GM12872 (cell line): ENCODE measurements around the gene ATP11B.

ENCODE experiments used
- CTCF ChIP-seq: IDR thresholded peaks from 3 replicates; pipeline ENCODE4 v1.5.1; 2011; ENCODE audit warnings: low read depth, mild to moderate bottlenecking, low read length, moderate library complexity; ENCODE audit not compliant: insufficient read depth

The ATP11B gene

DNA sequence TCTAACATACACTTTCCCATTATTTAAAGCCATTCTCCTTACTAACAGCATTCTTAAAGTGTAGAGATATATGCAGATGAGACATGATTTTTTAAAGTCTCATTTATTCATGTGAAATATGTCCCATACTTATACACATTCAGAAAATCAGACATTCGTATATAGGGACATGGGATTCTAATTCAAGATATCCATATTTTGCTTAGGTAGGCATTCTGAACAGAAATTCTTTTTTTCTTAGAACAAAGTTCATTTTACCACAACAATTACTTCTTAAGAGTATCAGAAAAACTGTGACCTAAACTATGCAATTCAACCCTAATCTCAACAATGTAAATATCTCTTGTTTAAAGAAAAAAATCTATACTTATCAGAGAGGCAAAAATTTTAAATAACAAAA, 170.9 kb downstream of the ATP11B start:
- TF ChIP-seq CTCF = no peak

- no peak for TF ChIP-seq CTCF
These were observed 172.6 kb downstream of the ATP11B start for GRCh38 chr3:182965861-182966366.

DNA sequence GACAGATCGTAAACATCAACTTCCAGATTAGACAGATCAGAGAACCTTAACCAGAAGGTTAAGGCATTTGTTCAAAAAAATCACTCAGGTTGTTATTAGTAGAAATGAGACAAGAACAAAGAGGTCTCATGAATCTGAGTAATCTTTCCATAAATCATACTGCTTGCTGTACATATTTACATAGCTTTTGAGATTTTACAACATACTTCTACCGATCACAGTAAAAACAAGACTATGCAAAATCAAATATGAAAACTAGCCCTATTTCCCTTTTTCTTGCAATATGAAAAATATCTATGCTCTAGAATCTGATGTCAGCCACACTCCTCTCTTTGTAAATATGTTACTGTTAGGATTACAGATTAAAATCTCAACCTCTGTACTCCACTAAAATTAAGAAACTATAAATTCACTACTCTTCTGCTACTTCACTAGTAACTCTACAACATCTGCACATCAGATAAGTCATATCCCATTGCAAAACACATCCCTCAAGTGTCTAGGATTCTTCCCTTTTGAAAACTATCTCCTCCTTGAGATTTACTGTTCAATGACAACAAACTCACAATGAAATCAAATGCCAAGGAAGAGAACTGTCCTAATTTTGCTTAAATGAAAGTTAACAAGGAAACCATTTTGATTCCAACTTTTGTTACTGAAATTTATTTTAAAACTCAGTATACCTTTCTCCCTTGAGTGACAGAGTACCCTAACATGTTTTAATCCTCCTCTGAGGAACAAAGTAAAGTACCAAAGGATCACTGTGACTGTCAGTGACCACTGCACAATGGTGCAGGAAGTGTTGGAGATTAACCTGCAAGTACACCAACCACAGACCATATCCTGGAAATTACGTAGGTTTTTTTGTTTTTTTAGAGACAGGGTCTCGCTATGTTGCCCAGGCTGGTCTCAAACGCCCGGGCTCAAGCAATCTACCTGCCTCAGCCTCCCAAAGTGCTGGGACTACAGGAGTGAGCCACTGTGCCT, 174.2 kb downstream of the ATP11B start:
- TF ChIP-seq CTCF = no peak

GRCh38 chr3:182969277-182969676, 176.0 kb downstream of the ATP11B start:
- no peak for TF ChIP-seq CTCF

GRCh38 chr3:182969853-182970252, 176.5 kb downstream of the ATP11B start:
- TF ChIP-seq CTCF = no peak

GRCh38 chr3:182970811-182971418, 177.6 kb downstream of the ATP11B start:
- TF ChIP-seq CTCF = no peak
